ENCODE results near the gene DIAPH3. TPM values are rescaled to one million over a fixed set of nuclear protein-coding genes. Genes with fewer than 3 reads are reported as not detected.

Gene DIAPH3
- total RNA-seq, 1 donor from 2014 or later, result 11.4 TPM

DNA sequence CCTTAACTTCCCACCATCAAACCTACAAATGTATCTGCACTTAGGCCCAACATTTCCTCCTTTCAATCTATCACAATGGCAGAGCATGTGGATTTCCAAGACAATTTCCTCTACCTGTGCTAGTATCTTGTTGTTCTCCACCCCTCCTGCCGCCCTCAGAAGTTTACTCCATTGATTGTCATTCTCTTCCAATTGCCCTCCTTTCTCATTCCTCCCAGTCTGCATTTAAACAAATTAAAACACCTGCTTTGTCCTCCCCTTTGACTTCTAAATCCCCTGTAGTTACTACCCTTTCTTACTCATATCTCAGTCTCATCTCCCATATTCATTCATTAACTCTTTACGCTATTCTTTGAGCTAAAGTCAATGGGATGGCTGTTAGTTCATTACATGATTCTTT, 370.6 kb downstream of the DIAPH3 start:
- TF ChIP-seq, protein P1, sequence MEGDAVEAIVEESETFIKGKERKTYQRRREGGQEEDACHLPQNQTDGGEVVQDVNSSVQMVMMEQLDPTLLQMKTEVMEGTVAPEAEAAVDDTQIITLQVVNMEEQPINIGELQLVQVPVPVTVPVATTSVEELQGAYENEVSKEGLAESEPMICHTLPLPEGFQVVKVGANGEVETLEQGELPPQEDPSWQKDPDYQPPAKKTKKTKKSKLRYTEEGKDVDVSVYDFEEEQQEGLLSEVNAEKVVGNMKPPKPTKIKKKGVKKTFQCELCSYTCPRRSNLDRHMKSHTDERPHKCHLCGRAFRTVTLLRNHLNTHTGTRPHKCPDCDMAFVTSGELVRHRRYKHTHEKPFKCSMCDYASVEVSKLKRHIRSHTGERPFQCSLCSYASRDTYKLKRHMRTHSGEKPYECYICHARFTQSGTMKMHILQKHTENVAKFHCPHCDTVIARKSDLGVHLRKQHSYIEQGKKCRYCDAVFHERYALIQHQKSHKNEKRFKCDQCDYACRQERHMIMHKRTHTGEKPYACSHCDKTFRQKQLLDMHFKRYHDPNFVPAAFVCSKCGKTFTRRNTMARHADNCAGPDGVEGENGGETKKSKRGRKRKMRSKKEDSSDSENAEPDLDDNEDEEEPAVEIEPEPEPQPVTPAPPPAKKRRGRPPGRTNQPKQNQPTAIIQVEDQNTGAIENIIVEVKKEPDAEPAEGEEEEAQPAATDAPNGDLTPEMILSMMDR (IDR thresholded peaks at IDR 0.05; ENCODE audit: unreplicated experiment), result no peak
- no peak for DNase-seq (ENCODE audit: low spot score, unreplicated experiment)
- Mint-ChIP-seq H3K4me1 (ENCODE audit: low read depth) (peaks cover 5% of the 10 kb centered on the region), H3K36me3 (ENCODE audit: insufficient read depth) (no peaks in the 10 kb centered on the region), H3K27ac (no peak overlapping the region), H3K4me3 (ENCODE audit: low read depth) (no peak overlapping the region), H3K9me3 (ENCODE audit: low read depth) (no peaks in the 10 kb centered on the region), H3K27me3 (no peaks in the 10 kb centered on the region)

DNA sequence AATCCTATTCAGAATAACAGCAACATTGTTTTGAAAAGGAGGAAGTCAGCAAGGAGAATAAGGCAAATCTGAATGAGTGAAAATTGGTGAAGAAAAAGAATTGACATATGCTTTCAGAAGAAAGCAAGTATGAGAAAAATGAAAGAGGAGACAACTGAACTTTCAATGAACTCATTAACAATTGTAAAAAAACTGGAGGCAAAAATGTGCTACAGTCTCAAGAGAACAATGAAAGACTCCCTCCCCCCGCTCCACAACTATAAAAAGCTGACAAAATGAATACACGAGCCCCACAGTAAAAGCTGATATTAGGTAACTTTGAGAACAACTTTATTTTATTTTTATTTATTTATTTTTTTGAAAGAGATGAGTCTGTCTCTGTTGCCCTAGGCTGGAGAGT, 373.1 kb downstream of the DIAPH3 start:
- peak overlapping the region; percentile 2 for H3K27ac Mint-ChIP-seq
- TF ChIP-seq, protein P1 (IDR thresholded peaks at IDR 0.05; ENCODE audit: unreplicated experiment), result no peak
- no peaks in the 10 kb centered on the region for H3K36me3 Mint-ChIP-seq (ENCODE audit: insufficient read depth)
- H3K4me3 Mint-ChIP-seq (ENCODE audit: low read depth), result no peak overlapping the region
- no peaks in the 10 kb centered on the region for H3K27me3 Mint-ChIP-seq
- H3K9me3 Mint-ChIP-seq (ENCODE audit: low read depth), result no peaks in the 10 kb centered on the region
- H3K4me1 Mint-ChIP-seq (ENCODE audit: low read depth), result peaks cover 5% of the 10 kb centered on the region
- no peak for DNase-seq (ENCODE audit: low spot score, unreplicated experiment)

DNA sequence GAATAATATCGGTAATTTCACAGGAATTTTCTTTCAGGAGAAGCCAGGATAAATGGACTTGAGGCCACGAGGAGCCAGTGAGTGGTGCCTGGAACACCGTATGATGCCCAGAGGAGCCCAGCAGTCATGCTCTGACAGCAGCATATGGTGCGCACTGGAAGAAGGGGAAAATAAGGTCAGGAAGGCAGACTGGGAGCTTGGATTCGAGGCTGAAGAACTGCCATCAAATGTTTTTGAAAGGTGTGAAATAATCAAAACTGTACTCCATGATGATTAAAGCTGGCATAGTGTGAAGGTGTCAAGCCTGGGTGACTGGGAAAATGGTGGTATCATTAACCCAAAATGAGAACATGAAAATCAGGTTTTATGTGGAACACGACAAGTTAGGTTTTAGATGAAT, 374.2 kb downstream of the DIAPH3 start:
- no peak for DNase-seq (ENCODE audit: low spot score, unreplicated experiment)
- TF ChIP-seq, protein P1 (IDR thresholded peaks at IDR 0.05; ENCODE audit: unreplicated experiment), result no peak
- no peaks in the 10 kb centered on the region for H3K27me3 Mint-ChIP-seq
- H3K9me3 Mint-ChIP-seq (ENCODE audit: low read depth), result no peaks in the 10 kb centered on the region
- H3K27ac Mint-ChIP-seq, result no peak overlapping the region
- H3K4me3 Mint-ChIP-seq (ENCODE audit: low read depth), result no peak overlapping the region
- peaks cover 5% of the 10 kb centered on the region for H3K4me1 Mint-ChIP-seq (ENCODE audit: low read depth)
- no peaks in the 10 kb centered on the region for H3K36me3 Mint-ChIP-seq (ENCODE audit: insufficient read depth)

DNA sequence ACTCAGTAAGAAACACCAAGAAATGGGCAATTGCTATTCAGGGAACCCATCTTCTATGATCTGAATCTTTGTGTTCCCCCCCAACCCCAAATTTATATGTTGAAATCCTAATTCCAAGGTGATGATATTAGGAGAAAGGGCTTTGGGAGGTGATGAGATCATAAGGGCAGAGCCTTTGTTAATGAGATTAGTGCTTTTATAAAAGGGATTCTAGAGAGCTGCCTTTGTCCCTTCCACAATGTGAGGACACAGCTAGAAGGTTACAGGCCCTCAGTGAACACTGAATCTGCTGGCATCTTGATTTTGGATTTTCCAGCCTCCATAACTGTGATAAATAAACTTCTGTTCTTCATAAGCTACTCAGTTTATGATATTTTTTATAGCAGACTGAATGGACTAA, 376.0 kb downstream of the DIAPH3 start:
- Mint-ChIP-seq H3K9me3 (ENCODE audit: low read depth) (no peaks in the 10 kb centered on the region), H3K36me3 (ENCODE audit: insufficient read depth) (no peaks in the 10 kb centered on the region), H3K4me3 (ENCODE audit: low read depth) (no peak overlapping the region), H3K4me1 (ENCODE audit: low read depth) (peaks cover 5% of the 10 kb centered on the region), H3K27me3 (no peaks in the 10 kb centered on the region), H3K27ac (no peak overlapping the region)
- DNase-seq (ENCODE audit: low spot score, unreplicated experiment), result no peak
- TF ChIP-seq, protein P1 (IDR thresholded peaks at IDR 0.05; ENCODE audit: unreplicated experiment), result no peak

DNA sequence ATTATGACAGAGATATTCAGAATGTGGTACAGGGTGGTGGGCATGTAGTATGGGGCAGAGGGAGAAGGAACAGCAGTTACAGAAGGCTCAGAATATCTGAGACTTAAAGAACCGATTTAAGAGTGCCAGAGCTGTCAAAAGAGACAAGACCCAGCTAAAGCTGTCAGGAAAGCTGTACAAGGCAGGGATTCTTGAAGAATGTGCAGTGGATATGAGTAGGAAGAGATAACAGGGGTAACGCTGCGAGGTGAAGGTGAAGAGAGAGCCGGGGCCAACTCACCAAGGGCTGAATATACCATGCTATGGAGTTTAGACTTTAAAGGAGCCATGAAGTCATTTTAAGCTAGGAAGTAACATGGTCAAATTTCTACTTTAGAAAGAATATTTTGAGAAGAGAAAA, 381.0 kb downstream of the DIAPH3 start:
- Mint-ChIP-seq H3K36me3 (ENCODE audit: insufficient read depth) (no peaks in the 10 kb centered on the region), H3K9me3 (ENCODE audit: low read depth) (no peaks in the 10 kb centered on the region)

More for the DNA sequence above, 381.0 kb downstream of the DIAPH3 start:
- H3K27ac Mint-ChIP-seq, result peak overlapping the region; percentile 65
- no peaks in the 10 kb centered on the region for H3K27me3 Mint-ChIP-seq
- DNase-seq (ENCODE audit: low spot score, unreplicated experiment), result no peak
- TF ChIP-seq, protein P1 (IDR thresholded peaks at IDR 0.05; ENCODE audit: unreplicated experiment), result no peak
- no peaks in the 10 kb centered on the region for H3K4me1 Mint-ChIP-seq (ENCODE audit: low read depth)
- H3K4me3 Mint-ChIP-seq (ENCODE audit: low read depth), result no peak overlapping the region

Data from progenitor cell of endocrine pancreas (in vitro differentiated cells).